ENCODE results near the gene NFIC.

The NFIC gene

GRCh38 chr19:3335431-3336350 lies 30.7 kb upstream of the NFIC start:
- Histone ChIP-seq H3K27me3 (replicated peaks; ENCODE audit: control insufficient read depth, insufficient read depth, low read length) (no peaks in the 10 kb centered on the region), H3K36me3 (ENCODE audit: control insufficient read depth, insufficient read depth, low read length) (no peaks in the 10 kb centered on the region), H3K4me3 (replicated peaks; ENCODE audit: low read depth, low read length) (no peak overlapping the region)
- no peak for TF ChIP-seq CTCF (IDR thresholded peaks at IDR 0.05; ENCODE audit: insufficient read depth, low read length, poor library complexity, severe bottlenecking)
- DNase-seq (ENCODE audit: extremely low read depth, insufficient read length) = no peak

- Histone ChIP-seq H3K36me3 (ENCODE audit: control insufficient read depth, insufficient read depth, low read length) (no peaks in the 10 kb centered on the region), H3K4me3 (replicated peaks; ENCODE audit: low read depth, low read length) (no peak overlapping the region), H3K27me3 (replicated peaks; ENCODE audit: control insufficient read depth, insufficient read depth, low read length) (no peaks in the 10 kb centered on the region)
- no peak for DNase-seq (ENCODE audit: extremely low read depth, insufficient read length)
- TF ChIP-seq CTCF (IDR thresholded peaks at IDR 0.05; ENCODE audit: insufficient read depth, low read length, poor library complexity, severe bottlenecking) = no peak
These were observed 30.1 kb upstream of the NFIC start for GRCh38 chr19:3336351-3336679.

- TF ChIP-seq CTCF (IDR thresholded peaks at IDR 0.05; ENCODE audit: insufficient read depth, low read length, poor library complexity, severe bottlenecking) = no peak
- no peak overlapping the region for H3K4me3 ChIP-seq (replicated peaks; ENCODE audit: low read depth, low read length)
- no peak for DNase-seq (ENCODE audit: extremely low read depth, insufficient read length)
- no peaks in the 10 kb centered on the region for H3K36me3 ChIP-seq (ENCODE audit: control insufficient read depth, insufficient read depth, low read length)
- no peaks in the 10 kb centered on the region for H3K27me3 ChIP-seq (replicated peaks; ENCODE audit: control insufficient read depth, insufficient read depth, low read length)
These were observed 29.5 kb upstream of the NFIC start for GRCh38 chr19:3336680-3337523.

- TF ChIP-seq CTCF (IDR thresholded peaks at IDR 0.05; ENCODE audit: insufficient read depth, low read length, poor library complexity, severe bottlenecking) = no peak
- DNase-seq (ENCODE audit: extremely low read depth, insufficient read length) = no peak
- H3K4me3 ChIP-seq (replicated peaks; ENCODE audit: low read depth, low read length) = no peak overlapping the region
- H3K27me3 ChIP-seq (replicated peaks; ENCODE audit: control insufficient read depth, insufficient read depth, low read length) = no peaks in the 10 kb centered on the region
- H3K36me3 ChIP-seq (ENCODE audit: control insufficient read depth, insufficient read depth, low read length) = no peaks in the 10 kb centered on the region
These were observed 27.7 kb upstream of the NFIC start for GRCh38 chr19:3338541-3339181.

GRCh38 chr19:3340340-3340739 lies 26.0 kb upstream of the NFIC start:
- DNase-seq (ENCODE audit: extremely low read depth, insufficient read length) = no peak
- Histone ChIP-seq H3K4me3 (replicated peaks; ENCODE audit: low read depth, low read length) (no peak overlapping the region), H3K27me3 (replicated peaks; ENCODE audit: control insufficient read depth, insufficient read depth, low read length) (no peaks in the 10 kb centered on the region), H3K36me3 (ENCODE audit: control insufficient read depth, insufficient read depth, low read length) (no peaks in the 10 kb centered on the region)
- no peak for TF ChIP-seq CTCF (IDR thresholded peaks at IDR 0.05; ENCODE audit: insufficient read depth, low read length, poor library complexity, severe bottlenecking)
